Breast epithelium (tissue), 3 donors: ENCODE results near the gene PLEKHA6.

ENCODE experiments used
- CTCF ChIP-seq, 3 donors: fragments of 450-650 bp; IDR thresholded peaks; one replicate each; pipeline ENCODE4 v1.5.1; 2016 to 2017; ENCODE audit warnings: antibody characterized with exemption in 3 of 3, mild to moderate bottlenecking in 3 of 3, moderate library complexity in 3 of 3
- POLR2A ChIP-seq: fragments of 450-650 bp; IDR thresholded peaks from one replicate; pipeline ENCODE4 v1.6.1; 2016; ENCODE audit warnings: antibody characterized with exemption, mild to moderate bottlenecking, moderate library complexity

- TF ChIP-seq CTCF (IDR thresholded peaks at IDR 0.05) (no peak), POLR2A (no peak)
Measured at GRCh38 chr1:204362984-204363334, 3.2 kb upstream of the PLEKHA6 start.
